Measurements from ENCODE around the gene PCNX2.
"Not testable (repeated sequence)": the region's sequence is repeated elsewhere in the genome, so short reads cannot be mapped to it uniquely, and the experiment has no call there.

The PCNX2 gene

DNA sequence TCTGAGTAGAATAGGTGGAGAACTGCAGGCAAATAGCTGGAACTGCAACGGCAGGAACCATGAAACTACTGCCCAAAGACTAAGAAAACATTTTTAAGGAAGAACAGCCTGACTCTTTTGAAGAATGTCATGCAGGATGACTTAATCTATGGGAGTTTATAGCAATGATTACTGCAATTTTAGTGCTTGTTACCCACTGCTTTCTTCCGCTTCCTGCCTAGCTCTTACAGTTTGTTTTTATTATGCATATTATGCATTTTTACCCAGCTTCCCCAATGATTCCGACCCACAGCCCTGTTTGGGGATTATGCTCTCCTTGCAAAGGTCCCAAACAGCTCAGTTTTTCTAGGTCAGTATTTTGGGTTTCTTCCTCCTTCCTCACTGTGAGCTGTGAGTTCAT, 71.2 kb downstream of the PCNX2 start:
- no peak for DNase-seq (ENCODE audit: low read depth in 2 of 2)

GRCh38 chr1:233217832-233218231, 77.7 kb downstream of the PCNX2 start:
- DNase-seq (ENCODE audit: low read depth in 2 of 2), result no peak

DNA sequence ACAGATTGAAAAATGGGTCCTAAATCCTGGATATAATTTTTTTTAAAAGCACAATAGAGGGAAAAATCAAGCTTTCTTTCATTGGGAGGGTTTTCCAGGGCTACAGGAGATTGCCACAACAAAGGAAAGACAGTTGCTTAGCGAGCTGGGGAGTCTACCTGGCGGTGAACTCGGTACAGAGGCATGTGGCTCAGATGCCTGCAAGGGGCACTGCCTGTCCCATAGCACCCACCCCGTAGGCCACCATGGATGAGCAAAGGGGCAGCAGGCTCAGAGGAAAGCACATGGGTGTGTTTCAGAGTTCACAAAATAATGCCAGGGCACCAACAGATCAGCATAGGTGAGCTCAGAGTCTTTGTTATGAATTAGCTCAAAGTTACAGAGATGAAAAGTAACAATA, 79.5 kb downstream of the PCNX2 start:
- no peak for DNase-seq (ENCODE audit: low read depth in 2 of 2)

DNA sequence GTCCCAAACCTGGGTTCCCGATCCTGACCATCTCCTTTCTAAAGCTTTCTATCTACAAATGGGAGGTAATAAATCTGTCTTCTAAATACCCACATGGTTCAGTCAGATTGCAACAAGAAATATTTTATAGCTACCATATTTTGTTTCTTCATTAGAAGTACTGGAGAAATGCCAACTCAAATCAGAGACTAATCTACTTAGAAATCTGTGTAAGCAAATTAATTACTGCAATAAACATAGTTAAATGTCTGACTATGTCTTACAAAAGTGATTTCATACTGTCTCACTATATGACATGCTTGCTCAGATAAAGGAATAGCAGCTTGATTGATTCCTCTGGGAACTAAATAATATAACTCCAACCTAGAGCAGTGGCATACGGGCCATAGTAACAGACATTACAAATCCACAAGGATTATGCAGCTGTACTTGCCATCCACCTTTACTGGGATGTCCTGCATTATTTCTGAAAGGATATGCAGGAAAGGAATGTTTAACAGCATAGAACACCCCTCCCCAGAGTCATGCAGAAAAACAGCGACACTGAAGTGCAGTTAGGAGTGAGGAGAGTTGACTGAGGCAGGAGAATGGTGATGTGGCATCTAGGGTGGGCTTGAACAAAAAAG, 80.3 kb downstream of the PCNX2 start:
- no peak for DNase-seq (ENCODE audit: low read depth in 2 of 2)

- DNase-seq (ENCODE audit: low read depth in 2 of 2), result no peak
These were observed 83.9 kb downstream of the PCNX2 start for GRCh38 chr1:233211595-233211994.

DNA sequence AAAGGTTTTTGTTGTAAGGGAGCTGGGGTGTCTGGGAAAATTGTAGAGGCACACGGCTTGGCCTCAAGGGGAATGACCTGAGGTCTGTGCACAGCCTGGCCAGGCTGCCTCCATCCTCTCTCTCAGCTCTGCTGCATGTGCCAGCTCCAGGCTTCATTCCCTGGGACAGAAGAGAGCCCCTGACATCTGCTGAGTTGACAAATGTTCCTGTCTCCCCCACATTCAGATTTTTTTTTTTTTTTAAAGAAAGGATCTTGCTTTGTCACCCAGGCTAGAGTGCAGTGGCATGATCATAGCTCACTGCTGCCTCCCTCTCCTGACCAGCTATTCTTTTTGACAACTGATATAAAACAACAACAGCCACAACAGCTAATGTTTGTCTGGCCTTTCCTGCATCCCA, 84.4 kb downstream of the PCNX2 start:
- no peak for DNase-seq (ENCODE audit: low read depth in 2 of 2)

DNA sequence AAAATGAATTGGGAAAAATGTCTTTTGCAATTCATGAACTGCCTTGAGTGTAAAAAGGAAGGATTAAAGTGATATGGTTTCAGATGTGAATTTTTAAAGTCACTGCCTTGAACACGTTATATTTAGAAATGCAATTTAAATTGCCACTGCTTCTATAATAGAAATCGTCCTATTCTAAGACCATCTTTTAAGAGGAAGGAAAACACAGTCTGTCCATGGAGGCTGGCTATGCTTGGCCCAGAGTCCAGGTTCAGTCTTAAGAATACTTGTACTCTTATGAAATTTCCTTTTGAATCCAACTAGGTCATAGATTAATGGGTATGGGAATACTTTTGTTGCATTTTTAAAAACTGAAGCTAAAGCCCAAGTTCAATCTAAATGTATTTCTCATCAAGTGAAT, 86.0 kb downstream of the PCNX2 start:
- no peak for DNase-seq (ENCODE audit: low read depth in 2 of 2)

GRCh38 chr1:233208687-233209086, 86.8 kb downstream of the PCNX2 start:
- DNase-seq (ENCODE audit: low read depth in 2 of 2), result no peak

GRCh38 chr1:233197940-233198339, 97.6 kb downstream of the PCNX2 start:
- no peak for DNase-seq (ENCODE audit: low read depth in 2 of 2)

- no peak for DNase-seq (ENCODE audit: low read depth in 2 of 2)
These were observed 101.8 kb downstream of the PCNX2 start for GRCh38 chr1:233193741-233194140.

- no peak for DNase-seq (ENCODE audit: low read depth in 2 of 2)
These were observed 104.5 kb downstream of the PCNX2 start for GRCh38 chr1:233190987-233191386.

DNA sequence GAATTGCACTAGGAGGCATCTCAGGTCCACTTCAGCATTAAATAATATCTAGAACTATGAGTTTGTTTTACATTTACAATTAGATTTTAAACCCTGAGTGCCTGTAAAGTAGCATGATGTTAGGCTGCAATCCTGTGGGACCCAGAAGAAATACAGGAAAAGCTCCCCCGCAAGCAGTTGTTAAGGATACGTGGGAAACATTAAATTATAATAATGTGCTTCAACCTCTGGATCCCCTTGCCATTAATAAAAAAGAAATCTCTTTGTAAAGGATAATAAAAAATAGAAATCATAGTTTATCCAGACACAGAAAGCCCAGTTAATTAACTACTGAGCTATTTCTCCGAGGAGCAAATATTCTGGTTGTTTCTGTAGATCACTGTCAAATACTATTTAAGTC, 106.0 kb downstream of the PCNX2 start:
- DNase-seq (ENCODE audit: low read depth in 2 of 2), result no peak

DNA sequence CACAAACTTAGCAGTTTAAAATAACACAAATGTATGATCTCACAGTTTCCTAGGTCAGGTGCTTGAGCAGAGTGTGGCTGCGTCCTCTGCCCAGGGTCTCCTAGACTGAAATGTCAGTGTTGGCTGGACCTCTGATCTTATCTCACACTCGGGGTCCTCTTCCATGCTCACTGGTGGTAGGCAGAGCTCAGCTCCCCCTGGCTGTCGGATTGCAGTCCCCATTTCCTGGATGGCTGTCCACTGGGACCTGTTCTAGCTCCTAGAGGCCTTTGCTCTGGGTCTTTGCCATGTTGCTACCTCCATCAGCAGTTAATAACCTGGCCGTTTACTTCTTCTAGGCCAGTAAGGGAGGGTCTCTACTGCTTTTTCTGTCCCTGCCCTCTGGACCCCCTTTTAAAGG, 107.5 kb downstream of the PCNX2 start:
- DNase-seq (ENCODE audit: low read depth in 2 of 2), result no peak

- DNase-seq (ENCODE audit: low read depth in 2 of 2), result no peak
These were observed 112.1 kb downstream of the PCNX2 start for GRCh38 chr1:233183226-233184020.

DNA sequence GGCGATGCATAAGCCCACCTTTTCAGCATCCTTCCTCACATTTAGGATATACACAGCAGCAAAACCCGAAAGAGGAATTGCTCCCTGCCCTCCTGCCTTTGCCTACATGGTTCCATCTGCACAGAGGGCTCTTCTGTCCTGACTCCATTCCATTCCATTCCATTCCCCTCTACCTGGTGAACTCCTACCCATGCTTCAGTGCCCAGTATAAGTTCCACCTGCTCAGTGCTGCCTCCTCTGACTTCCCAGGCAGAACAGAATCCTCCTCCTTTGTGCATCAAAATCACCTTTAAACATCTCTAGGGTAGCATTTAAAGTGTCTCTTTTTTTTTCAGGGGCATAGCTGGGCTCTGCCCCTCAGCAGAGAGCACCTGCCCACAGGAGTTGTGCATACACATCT, 112.9 kb downstream of the PCNX2 start:
- no peak for DNase-seq (ENCODE audit: low read depth in 2 of 2)

DNA sequence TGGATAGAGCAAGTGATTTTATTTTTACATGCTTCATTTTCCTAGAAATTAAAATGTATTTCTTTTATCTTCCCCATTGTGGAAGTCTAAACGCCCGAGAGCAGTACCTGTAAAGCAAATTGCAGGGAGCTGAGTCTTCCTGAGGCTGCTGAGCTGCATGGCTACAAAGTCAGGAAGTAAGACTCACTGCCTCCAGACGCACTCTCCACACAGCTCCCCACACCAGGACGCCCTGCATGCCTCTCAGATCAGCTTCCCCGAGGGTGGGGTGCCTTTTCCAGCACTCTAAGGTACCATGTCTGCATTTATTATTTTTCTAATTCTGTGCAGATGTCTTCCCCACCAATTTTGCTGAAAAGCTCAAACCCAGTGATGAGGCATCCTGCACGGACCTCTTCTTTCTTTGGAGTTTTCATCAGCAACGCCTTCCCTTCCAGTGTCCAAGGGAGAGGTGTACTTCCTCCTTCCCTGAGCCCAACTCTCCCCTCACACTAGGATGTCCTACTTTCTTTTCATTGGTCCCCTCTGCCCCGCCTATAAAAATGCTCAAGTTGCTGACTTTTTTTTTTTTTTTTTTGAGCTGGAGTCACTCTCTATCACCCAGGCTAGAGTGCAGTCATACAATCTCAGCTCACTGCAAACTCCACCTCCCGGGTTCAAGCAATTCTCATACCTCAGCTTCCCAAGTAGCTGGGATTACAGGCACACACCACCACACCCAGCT, 114.7 kb downstream of the PCNX2 start:
- no peak for DNase-seq (ENCODE audit: low read depth in 2 of 2)

GRCh38 chr1:233179638-233180037, 115.9 kb downstream of the PCNX2 start:
- DNase-seq (ENCODE audit: low read depth in 2 of 2), result not testable (repeated sequence)

DNA sequence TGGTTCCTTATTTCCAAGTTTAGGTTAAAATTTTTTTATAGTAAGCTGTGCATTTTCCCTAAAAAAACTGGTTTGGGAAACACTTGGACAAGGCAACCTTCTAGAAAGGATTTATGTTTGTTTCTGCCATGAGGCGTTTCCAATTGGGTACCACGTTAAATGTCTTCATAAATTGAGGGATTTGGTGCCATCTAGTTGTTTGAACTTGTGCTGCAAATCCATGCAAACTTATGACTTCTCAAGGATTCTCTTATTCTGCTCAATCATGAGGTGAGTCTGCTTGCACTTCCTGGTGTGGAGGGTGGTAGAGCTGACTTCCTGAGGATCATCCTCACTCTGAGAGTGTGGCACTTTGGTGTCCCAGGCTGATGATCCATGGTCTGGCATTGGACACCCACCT, 123.3 kb downstream of the PCNX2 start:
- DNase-seq (ENCODE audit: low read depth in 2 of 2), result no peak

DNA sequence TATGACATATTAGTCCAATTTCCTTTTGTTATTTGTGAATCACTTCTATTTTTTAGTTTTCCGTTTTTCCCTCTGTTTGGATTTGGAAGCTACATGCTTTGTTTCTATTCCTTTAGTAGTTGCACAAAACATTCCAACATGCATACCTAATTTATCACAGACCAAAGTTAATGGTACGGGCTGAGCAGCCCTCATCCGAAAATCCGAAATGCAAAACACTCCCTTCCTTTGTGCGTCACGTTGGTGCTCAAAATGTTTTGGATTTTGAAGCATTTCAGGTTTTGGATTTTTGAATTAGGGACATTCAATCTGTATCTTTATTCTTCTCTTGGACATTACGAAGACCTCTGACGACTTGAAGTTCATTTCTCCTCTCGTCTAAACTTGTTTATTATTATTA, 124.8 kb downstream of the PCNX2 start:
- no peak for DNase-seq (ENCODE audit: low read depth in 2 of 2)

GRCh38 chr1:233168384-233168783, 127.1 kb downstream of the PCNX2 start:
- no peak for DNase-seq (ENCODE audit: low read depth in 2 of 2)

DNA sequence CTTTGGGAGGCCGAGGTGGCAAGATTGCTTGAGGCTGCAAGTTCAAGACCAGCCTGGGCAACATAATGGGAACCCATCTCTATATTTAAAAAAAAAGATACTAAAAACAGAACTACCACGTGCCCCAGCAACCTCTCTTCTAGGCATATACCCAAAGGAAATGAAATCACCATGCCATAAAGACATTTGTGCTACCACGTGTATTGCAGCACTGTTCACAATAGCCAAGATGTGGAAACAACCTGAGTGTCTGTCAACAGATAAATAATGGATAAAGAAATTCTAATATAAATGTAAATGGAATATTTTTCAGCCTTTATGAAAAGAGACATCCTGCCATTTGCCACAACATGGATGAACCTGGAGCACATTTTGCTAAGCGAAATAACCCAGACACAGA, 128.6 kb downstream of the PCNX2 start:
- DNase-seq (ENCODE audit: low read depth in 2 of 2), result no peak

DNA sequence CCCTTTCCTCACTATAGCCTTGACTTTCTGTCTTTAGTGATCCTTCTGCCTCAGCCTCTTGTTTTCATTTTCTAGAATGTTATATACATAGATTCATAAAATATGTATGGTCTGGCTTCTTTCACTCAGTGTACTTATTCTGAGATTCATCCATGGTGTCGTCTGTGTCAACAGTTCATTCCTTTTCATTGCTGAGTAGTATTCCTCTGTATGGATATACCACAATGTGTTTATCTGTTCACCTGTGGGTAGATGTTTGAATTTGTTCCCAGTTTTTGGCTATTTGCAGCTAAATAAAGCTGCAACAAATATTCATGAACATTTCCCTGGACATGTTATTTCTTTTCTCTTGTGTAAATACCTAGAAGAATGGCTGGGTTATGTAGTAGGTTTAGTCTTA, 131.8 kb downstream of the PCNX2 start:
- no peak for DNase-seq (ENCODE audit: low read depth in 2 of 2)

DNA sequence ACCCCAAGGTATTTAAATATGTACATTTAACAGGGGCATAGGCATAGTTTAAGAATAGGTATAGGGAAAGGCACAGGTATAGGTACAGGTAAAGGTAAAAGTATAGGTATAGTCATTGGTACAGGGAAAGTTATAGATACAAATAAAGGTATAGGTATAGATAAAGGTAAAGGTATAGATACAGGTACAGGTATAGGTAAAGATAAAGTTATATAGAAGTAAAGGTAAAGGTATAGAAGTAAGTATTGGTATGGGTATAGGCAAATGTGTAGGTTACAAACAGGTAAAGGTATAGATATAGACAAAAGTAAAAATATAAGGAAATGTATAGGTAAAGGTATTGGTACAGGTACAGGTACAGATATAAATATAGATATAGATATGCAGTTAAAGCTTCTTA, 137.2 kb downstream of the PCNX2 start:
- DNase-seq (ENCODE audit: low read depth in 2 of 2), result no peak

Measured in stimulated activated CD4-positive, alpha-beta T cell treated with anti-CD3 and anti-CD28 coated beads, Interleukin-1b, Interleukin-23, amount 100 ng/mL, for 1 hour (primary cell).